HG02852 (cell line): Measurements from ENCODE around the gene ZNF106.

ENCODE experiments used
- ATAC-seq: cut with Tn5 transposase; IDR thresholded peaks from one replicate; pipeline ENCODE4 v1.9.1; 2021; ENCODE audit warnings: mild to moderate bottlenecking, moderate library complexity; ENCODE audit not compliant: unreplicated experiment

Gene ZNF106

GRCh38 chr15:42373274-42373673, 117.7 kb downstream of the ZNF106 start:
- ATAC-seq: no peak

- ATAC-seq: no peak
Measured at GRCh38 chr15:42371096-42371495, 119.8 kb downstream of the ZNF106 start.

GRCh38 chr15:42368096-42368495, 122.8 kb downstream of the ZNF106 start:
- ATAC-seq: no peak

- ATAC-seq: no peak
Measured at GRCh38 chr15:42367041-42367440, 123.9 kb downstream of the ZNF106 start.

GRCh38 chr15:42365921-42366550, 124.9 kb downstream of the ZNF106 start:
- ATAC-seq: no peak

- no peak for ATAC-seq
Measured at GRCh38 chr15:42364529-42364928, 126.4 kb downstream of the ZNF106 start.

GRCh38 chr15:42363942-42364341, 127.0 kb downstream of the ZNF106 start:
- no peak for ATAC-seq

- ATAC-seq: no peak
Measured at GRCh38 chr15:42363487-42363886, 127.5 kb downstream of the ZNF106 start.
